Measurements from ENCODE around the gene LPP.

Gene LPP

DNA sequence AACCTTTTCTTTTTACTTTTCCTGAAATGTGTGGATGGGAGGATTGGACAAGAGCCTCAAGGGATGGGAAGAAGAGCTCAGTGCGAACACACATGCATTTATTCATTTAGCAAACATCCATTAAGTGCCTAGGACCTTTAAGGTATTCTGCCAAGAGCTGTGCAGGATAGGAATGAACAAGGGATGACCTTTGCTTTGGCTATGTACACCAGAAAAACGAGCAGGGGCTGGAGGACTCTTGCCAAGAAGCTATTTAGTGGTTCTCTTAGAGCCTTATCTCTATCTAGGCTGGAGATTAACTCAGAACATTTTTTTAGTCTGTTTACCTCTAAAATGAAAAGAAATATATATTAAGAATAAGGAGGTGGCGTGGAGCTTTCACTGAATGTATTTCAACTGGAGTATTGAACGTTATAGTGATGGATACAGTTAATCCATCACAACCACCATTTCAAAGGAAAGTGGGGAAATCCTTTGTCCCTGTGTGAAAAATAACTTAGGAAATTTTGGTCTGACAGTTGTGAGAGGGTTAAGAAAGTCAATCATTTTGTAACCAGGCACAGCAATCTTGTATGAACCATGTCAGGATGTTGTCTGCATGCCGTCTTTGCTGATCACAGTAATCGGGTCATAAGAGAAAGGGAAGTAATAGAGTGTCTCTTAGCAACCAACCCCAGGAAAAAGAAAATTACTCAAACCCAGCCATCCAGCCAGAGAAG lies 279.0 kb downstream of the LPP start:
- Histone ChIP-seq H3K27me3 (ENCODE audit: insufficient read depth, low read length) (no peaks in the 10 kb centered on the region), H4K20me1 (ENCODE audit: insufficient read depth, low read length) (no peaks in the 10 kb centered on the region), H3K9ac (ENCODE audit: low read length) (no peak overlapping the region), H2AFZ (ENCODE audit: low read length) (no peak overlapping the region), H3K4me3 (ENCODE audit: low read depth, low read length, poor library complexity, severe bottlenecking) (no peak overlapping the region), H3K9me2 (ENCODE audit: low read depth, low read length) (no peaks in the 10 kb centered on the region), H3K4me1 (ENCODE audit: insufficient read depth, low read length, severe bottlenecking) (peaks cover 7% of the 10 kb centered on the region), H3K27ac (ENCODE audit: low read depth, low read length, poor library complexity, severe bottlenecking) (no peak overlapping the region), H3K9me3 (ENCODE audit: low read length) (peaks cover 2% of the 10 kb centered on the region; the same call in 1 of the 2 replicates), H3F3A (ENCODE audit: insufficient read depth, low read length) (no peaks in the 10 kb centered on the region), H3K36me3 (ENCODE audit: insufficient read depth, low read length) (no peaks in the 10 kb centered on the region), H3K79me2 (ENCODE audit: insufficient read depth, low read length) (no peaks in the 10 kb centered on the region), H3K4me2 (ENCODE audit: low read length) (no peak overlapping the region)
- TF ChIP-seq, protein P1, sequence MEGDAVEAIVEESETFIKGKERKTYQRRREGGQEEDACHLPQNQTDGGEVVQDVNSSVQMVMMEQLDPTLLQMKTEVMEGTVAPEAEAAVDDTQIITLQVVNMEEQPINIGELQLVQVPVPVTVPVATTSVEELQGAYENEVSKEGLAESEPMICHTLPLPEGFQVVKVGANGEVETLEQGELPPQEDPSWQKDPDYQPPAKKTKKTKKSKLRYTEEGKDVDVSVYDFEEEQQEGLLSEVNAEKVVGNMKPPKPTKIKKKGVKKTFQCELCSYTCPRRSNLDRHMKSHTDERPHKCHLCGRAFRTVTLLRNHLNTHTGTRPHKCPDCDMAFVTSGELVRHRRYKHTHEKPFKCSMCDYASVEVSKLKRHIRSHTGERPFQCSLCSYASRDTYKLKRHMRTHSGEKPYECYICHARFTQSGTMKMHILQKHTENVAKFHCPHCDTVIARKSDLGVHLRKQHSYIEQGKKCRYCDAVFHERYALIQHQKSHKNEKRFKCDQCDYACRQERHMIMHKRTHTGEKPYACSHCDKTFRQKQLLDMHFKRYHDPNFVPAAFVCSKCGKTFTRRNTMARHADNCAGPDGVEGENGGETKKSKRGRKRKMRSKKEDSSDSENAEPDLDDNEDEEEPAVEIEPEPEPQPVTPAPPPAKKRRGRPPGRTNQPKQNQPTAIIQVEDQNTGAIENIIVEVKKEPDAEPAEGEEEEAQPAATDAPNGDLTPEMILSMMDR (IDR thresholded peaks at IDR 0.05; ENCODE audit: low read length) = no peak
- no peak for TF ChIP-seq EZH2 (IDR thresholded peaks at IDR 0.05; ENCODE audit: borderline replicate concordance, low read length)

DNA sequence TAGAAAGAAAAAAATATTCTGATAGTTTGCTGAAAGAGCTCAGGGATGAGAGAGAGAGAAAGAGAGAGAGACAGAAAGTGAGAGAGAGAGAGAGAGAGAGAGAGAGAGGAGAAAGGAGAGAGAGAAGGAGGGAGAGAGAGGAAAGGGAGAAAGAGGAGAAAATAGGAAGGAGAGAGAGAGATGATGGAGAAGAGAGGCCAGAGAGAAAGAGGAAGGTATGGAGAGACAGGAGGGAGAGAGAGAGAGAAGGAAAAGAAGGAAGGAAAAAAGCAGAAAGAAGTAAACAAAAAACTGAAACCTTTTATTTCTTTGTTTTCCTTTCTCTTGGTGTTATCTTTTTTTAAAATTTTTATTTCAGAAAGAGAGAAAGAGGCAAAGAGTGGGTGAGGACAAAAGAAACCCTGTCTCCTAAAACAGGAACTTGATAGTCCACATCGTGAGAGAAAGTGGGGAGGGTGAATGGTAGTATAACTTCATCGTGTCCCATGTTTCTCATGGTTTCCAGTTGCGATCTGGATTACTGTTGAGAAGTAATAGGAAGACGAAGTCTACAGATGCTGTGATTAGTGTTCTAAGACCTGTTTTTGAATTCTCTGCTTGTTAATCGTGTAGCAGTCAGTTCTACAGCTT lies 279.7 kb downstream of the LPP start:
- H3K4me2 ChIP-seq (ENCODE audit: low read length) = no peak overlapping the region
- H3K9me2 ChIP-seq (ENCODE audit: low read depth, low read length) = no peaks in the 10 kb centered on the region
- H3K79me2 ChIP-seq (ENCODE audit: insufficient read depth, low read length) = no peaks in the 10 kb centered on the region
- H3K27ac ChIP-seq (ENCODE audit: low read depth, low read length, poor library complexity, severe bottlenecking) = no peak overlapping the region
- TF ChIP-seq EZH2 (IDR thresholded peaks at IDR 0.05; ENCODE audit: borderline replicate concordance, low read length) = no peak
- TF ChIP-seq, protein P1 (IDR thresholded peaks at IDR 0.05; ENCODE audit: low read length) = no peak
- H3K9ac ChIP-seq (ENCODE audit: low read length) = no peak overlapping the region
- H3K27me3 ChIP-seq (ENCODE audit: insufficient read depth, low read length) = no peaks in the 10 kb centered on the region
- H3F3A ChIP-seq (ENCODE audit: insufficient read depth, low read length) = no peaks in the 10 kb centered on the region
- peaks cover 7% of the 10 kb centered on the region for H3K4me1 ChIP-seq (ENCODE audit: insufficient read depth, low read length, severe bottlenecking)
- H3K4me3 ChIP-seq (ENCODE audit: low read depth, low read length, poor library complexity, severe bottlenecking) = no peak overlapping the region
- peaks cover 2% of the 10 kb centered on the region; the same call in 1 of the 2 replicates for H3K9me3 ChIP-seq (ENCODE audit: low read length)
- no peaks in the 10 kb centered on the region for H3K36me3 ChIP-seq (ENCODE audit: insufficient read depth, low read length)
- no peak overlapping the region for H2AFZ ChIP-seq (ENCODE audit: low read length)
- H4K20me1 ChIP-seq (ENCODE audit: insufficient read depth, low read length) = no peaks in the 10 kb centered on the region

DNA sequence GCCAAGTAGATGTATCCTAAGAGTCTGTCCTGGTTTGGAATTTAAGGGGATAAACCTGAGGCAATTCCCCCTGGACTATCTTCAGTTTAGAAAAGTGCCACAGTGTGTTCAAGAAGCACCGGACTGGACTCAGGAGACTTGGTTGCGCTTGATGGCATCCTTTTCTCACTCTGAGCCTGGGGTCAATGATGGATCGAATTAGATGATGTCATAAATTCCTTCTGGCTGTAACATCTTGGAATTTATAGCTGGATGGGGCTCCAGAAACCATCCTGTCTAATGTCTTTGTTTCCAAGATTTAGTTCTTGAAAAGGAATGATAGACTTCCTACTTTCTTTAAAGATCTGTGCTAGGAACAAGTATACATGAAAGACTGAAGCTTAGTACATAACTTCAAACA lies 280.6 kb downstream of the LPP start:
- H3K4me1 ChIP-seq (ENCODE audit: insufficient read depth, low read length, severe bottlenecking) = peaks cover 17% of the 10 kb centered on the region
- H3K36me3 ChIP-seq (ENCODE audit: insufficient read depth, low read length) = no peaks in the 10 kb centered on the region
- no peak overlapping the region for H3K27ac ChIP-seq (ENCODE audit: low read depth, low read length, poor library complexity, severe bottlenecking)
- no peak overlapping the region for H3K4me2 ChIP-seq (ENCODE audit: low read length)
- H3K9me2 ChIP-seq (ENCODE audit: low read depth, low read length) = no peaks in the 10 kb centered on the region
- TF ChIP-seq EZH2 (IDR thresholded peaks at IDR 0.05; ENCODE audit: borderline replicate concordance, low read length) = no peak
- TF ChIP-seq, protein P1 (IDR thresholded peaks at IDR 0.05; ENCODE audit: low read length) = no peak
- no peaks in the 10 kb centered on the region for H4K20me1 ChIP-seq (ENCODE audit: insufficient read depth, low read length)
- H2AFZ ChIP-seq (ENCODE audit: low read length) = no peak overlapping the region
- no peak overlapping the region for H3K9ac ChIP-seq (ENCODE audit: low read length)
- no peak overlapping the region for H3K4me3 ChIP-seq (ENCODE audit: low read depth, low read length, poor library complexity, severe bottlenecking)
- no peaks in the 10 kb centered on the region for H3K27me3 ChIP-seq (ENCODE audit: insufficient read depth, low read length)
- H3K9me3 ChIP-seq (ENCODE audit: low read length) = peaks cover 2% of the 10 kb centered on the region; the same call in 1 of the 2 replicates
- no peaks in the 10 kb centered on the region for H3K79me2 ChIP-seq (ENCODE audit: insufficient read depth, low read length)
- H3F3A ChIP-seq (ENCODE audit: insufficient read depth, low read length) = no peaks in the 10 kb centered on the region
